GM19328 (cell line): ENCODE results near the gene CASP9.

Experiments
- ATAC-seq: cut with Tn5 transposase; IDR thresholded peaks from one replicate; pipeline ENCODE4 v1.9.1; 2021; ENCODE audit warnings: mild to moderate bottlenecking, moderate library complexity; ENCODE audit not compliant: unreplicated experiment

Gene CASP9

GRCh38 chr1:15449567-15449966 is 74.4 kb downstream of the CASP9 start:
- ATAC-seq = no peak

DNA sequence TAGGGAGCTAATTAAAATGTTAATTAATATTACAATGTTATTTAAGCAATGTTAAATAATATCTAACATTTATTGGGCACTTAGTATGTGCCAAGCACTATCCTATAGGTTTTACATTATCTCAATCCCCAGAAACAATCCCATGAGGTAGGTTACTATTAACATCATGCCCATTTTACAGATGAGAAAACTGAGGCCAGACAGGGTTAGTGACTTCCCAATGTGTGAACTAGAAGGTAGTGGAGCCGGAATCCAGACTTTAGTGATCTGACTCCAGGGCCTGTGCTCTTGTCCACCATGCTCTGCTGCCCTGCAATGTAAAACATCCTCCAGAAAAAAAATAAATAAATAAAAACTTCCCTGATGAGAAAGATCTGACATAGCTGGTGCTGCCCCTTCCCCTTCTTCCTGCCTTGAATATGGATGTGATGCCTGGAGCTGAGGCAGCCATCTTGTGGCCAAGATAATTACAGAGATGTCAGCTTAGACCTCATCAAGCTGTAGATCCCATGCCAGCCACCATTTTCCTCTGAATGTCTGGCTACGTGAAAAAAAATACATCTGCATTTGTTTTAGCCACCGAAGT is 75.0 kb downstream of the CASP9 start:
- ATAC-seq = no peak

DNA sequence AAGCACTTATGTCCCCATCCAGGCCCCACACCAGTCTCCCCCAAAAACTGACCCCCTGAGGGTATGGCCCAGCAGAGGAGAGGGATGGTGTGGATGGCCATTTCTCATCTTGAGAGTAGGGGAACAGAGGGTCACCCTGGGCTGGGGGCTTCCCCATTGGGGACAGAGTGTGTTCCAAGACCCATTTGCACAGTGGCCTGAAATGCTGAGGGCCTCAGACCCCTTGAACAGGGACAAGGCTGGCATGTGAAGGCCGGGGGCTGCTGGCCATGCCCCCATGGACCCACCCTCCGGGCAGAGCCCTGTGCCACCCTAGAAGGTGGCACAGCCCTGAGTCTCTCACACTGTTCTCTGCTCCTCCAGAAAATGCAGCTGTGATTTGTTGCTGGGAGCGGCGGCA is 77.8 kb downstream of the CASP9 start:
- no peak for ATAC-seq

GRCh38 chr1:15445390-15446122 is 78.5 kb downstream of the CASP9 start:
- ATAC-seq = no peak

GRCh38 chr1:15444468-15445389 is 79.3 kb downstream of the CASP9 start:
- ATAC-seq = no peak

DNA sequence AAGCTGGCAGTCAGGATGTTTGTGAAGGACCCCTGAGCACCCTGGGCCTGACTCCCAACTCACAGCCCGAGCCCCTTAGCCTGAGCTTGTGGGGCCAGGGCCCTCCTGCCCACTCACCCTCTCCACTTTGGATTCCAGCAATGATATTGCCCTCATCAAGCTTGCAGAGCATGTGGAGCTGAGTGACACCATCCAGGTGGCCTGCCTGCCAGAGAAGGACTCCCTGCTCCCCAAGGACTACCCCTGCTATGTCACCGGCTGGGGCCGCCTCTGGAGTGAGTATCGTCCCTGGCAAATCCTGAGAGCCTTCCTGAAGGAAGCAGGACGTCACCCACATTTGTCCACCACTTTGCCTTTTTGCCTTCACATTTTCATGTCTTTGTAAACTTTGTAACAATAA is 80.7 kb downstream of the CASP9 start:
- ATAC-seq = no peak

GRCh38 chr1:15442759-15443158 is 81.3 kb downstream of the CASP9 start:
- ATAC-seq = no peak

GRCh38 chr1:15442119-15442518 is 81.9 kb downstream of the CASP9 start:
- ATAC-seq = no peak
